ENCODE results near the gene SCNN1G. TPM values are rescaled to one million over a fixed set of nuclear protein-coding genes. Genes with fewer than 3 reads are reported as not detected.

The SCNN1G gene
- total RNA-seq, 1 donor from 2014 or later, result 0.39 TPM

- H3K27me3 Mint-ChIP-seq (ENCODE audit: unreplicated experiment), result peaks cover 7% of the 10 kb centered on the region
- H3K27ac Mint-ChIP-seq (ENCODE audit: unreplicated experiment), result no peak overlapping the region
- no peaks in the 10 kb centered on the region for H3K36me3 Mint-ChIP-seq (ENCODE audit: unreplicated experiment)
- peaks cover 2% of the 10 kb centered on the region for H3K9me3 Mint-ChIP-seq (ENCODE audit: unreplicated experiment)
- H3K4me1 Mint-ChIP-seq (ENCODE audit: low read depth, unreplicated experiment), result peaks cover 2% of the 10 kb centered on the region
- DNase-seq, result no peak
- no peak overlapping the region for H3K4me3 Mint-ChIP-seq (ENCODE audit: unreplicated experiment)
- TF ChIP-seq CTCF (IDR thresholded peaks at IDR 0.05; ENCODE audit: partially characterized antibody, unreplicated experiment), result no peak
Measured at GRCh38 chr16:23185656-23186055, 3.1 kb downstream of the SCNN1G start.

- H3K4me3 Mint-ChIP-seq (ENCODE audit: unreplicated experiment), result no peak overlapping the region
- H3K9me3 Mint-ChIP-seq (ENCODE audit: unreplicated experiment), result peaks cover 2% of the 10 kb centered on the region
- TF ChIP-seq CTCF (IDR thresholded peaks at IDR 0.05; ENCODE audit: partially characterized antibody, unreplicated experiment), result no peak
- peaks cover 7% of the 10 kb centered on the region for H3K27me3 Mint-ChIP-seq (ENCODE audit: unreplicated experiment)
- DNase-seq, result no peak
- peaks cover 2% of the 10 kb centered on the region for H3K4me1 Mint-ChIP-seq (ENCODE audit: low read depth, unreplicated experiment)
- no peak overlapping the region for H3K27ac Mint-ChIP-seq (ENCODE audit: unreplicated experiment)
- no peaks in the 10 kb centered on the region for H3K36me3 Mint-ChIP-seq (ENCODE audit: unreplicated experiment)
Measured at GRCh38 chr16:23186171-23186570, 3.6 kb downstream of the SCNN1G start.

- H3K9me3 Mint-ChIP-seq (ENCODE audit: unreplicated experiment), result no peaks in the 10 kb centered on the region
- no peak for DNase-seq
- no peak overlapping the region for H3K4me3 Mint-ChIP-seq (ENCODE audit: unreplicated experiment)
- H3K27me3 Mint-ChIP-seq (ENCODE audit: unreplicated experiment), result peaks cover 1% of the 10 kb centered on the region
- H3K27ac Mint-ChIP-seq (ENCODE audit: unreplicated experiment), result no peak overlapping the region
- no peak for TF ChIP-seq CTCF (IDR thresholded peaks at IDR 0.05; ENCODE audit: partially characterized antibody, unreplicated experiment)
- H3K4me1 Mint-ChIP-seq (ENCODE audit: low read depth, unreplicated experiment), result peaks cover 2% of the 10 kb centered on the region
- no peaks in the 10 kb centered on the region for H3K36me3 Mint-ChIP-seq (ENCODE audit: unreplicated experiment)
Measured at GRCh38 chr16:23187341-23187740, 4.8 kb downstream of the SCNN1G start.

GRCh38 chr16:23188911-23189310, 6.4 kb downstream of the SCNN1G start:
- Mint-ChIP-seq H3K27me3 (ENCODE audit: unreplicated experiment) (peaks cover 5% of the 10 kb centered on the region), H3K27ac (ENCODE audit: unreplicated experiment) (no peak overlapping the region), H3K4me1 (ENCODE audit: low read depth, unreplicated experiment) (peaks cover 2% of the 10 kb centered on the region), H3K9me3 (ENCODE audit: unreplicated experiment) (no peaks in the 10 kb centered on the region), H3K36me3 (ENCODE audit: unreplicated experiment) (no peaks in the 10 kb centered on the region), H3K4me3 (ENCODE audit: unreplicated experiment) (no peak overlapping the region)
- TF ChIP-seq CTCF (IDR thresholded peaks at IDR 0.05; ENCODE audit: partially characterized antibody, unreplicated experiment), result no peak
- no peak for DNase-seq

GRCh38 chr16:23194497-23195221, 12.1 kb downstream of the SCNN1G start:
- Mint-ChIP-seq H3K27ac (ENCODE audit: unreplicated experiment) (no peak overlapping the region), H3K4me3 (ENCODE audit: unreplicated experiment) (no peak overlapping the region), H3K4me1 (ENCODE audit: low read depth, unreplicated experiment) (no peaks in the 10 kb centered on the region), H3K27me3 (ENCODE audit: unreplicated experiment) (peaks cover 3% of the 10 kb centered on the region), H3K9me3 (ENCODE audit: unreplicated experiment) (no peaks in the 10 kb centered on the region), H3K36me3 (ENCODE audit: unreplicated experiment) (no peaks in the 10 kb centered on the region)
- TF ChIP-seq CTCF (IDR thresholded peaks at IDR 0.05; ENCODE audit: partially characterized antibody, unreplicated experiment), result no peak
- DNase-seq, result no peak
